CD4-positive, alpha-beta T cell treated with Interleukin-6 for 4 hours (primary cell): ENCODE data around the gene BDH1.
"Not testable (repeated sequence)": the region's sequence is repeated elsewhere in the genome, so short reads cannot be mapped to it uniquely, and the experiment has no call there.

ENCODE experiments used
- DNase-seq: peaks from one replicate; pipeline ENCODE4 v3.0.0-alpha.2; 2020; ENCODE audit warnings: mixed read lengths

Gene BDH1

DNA sequence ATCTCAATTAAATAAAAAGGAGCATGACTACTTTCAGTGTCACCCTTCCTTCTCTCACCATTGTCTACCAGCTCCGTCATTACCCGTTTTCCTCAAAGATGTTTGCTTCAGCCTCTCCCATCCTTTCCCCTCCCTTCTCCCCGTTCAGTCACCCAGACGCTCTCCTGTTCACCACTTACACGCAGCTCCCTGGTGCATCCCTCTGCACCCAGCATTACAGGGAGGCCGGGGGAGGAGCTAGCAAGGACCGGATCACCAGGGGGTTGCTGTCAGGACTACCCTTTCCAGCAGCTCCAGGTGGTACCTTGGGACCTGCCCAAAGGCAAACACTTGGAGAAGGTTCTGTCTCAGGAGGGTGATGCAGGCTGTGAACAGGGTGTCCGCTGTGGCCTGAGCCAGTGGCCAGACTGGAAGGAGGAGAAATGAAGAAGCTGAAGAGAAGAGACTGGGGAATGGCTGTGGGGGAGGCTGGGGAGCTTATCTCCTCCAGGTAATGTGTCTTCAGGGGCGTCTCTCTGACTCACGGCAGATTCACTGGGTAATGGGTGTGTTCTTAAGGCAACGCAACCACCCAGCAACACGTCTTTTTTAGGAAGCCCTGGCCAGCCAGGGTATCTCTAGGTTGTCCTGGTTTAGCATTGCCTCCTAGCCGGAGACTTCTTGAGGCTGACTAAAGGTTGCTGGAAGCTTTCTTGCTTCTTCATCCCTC is 21.8 kb upstream of the BDH1 start:
- DNase-seq, result no peak

DNA sequence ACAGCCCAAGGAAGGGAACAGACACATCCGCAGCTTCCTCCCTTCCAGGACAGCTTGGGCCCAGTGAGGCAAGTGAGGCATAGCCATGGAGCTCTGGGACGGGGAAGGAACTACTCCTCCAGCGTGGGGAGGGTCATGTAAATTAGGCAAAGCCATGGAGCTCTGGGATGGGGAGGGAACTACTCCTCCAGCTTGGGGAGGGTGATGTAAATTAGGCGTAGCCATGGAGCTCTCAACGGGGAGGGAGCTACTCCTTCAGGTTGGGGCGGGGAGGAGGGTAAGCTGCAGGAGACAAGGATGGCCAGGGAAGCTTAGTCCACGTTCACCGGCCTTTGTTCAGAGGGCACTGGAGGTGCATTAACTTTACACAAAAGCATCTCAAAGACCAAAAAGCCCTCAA is 21.1 kb upstream of the BDH1 start:
- no peak for DNase-seq

DNA sequence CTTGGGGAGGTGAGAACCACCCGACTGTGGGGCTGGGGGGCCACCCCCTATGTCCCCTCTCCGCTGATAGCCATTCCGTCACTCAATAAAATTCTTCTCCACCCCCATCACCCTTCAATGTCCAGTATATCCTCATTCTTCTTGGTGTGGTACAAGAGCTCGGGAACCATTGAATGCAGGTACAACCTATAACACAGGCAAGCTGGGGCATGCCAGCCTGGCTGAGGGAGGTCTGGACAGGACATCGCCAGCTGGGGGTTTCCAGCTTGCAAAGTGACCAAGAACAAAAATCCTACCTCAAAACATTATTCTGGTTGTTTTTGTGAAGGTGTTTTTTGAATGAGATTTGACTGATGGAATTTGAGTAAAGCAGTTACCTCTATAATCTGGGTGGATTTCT is 19.6 kb upstream of the BDH1 start:
- DNase-seq, result no peak

DNA sequence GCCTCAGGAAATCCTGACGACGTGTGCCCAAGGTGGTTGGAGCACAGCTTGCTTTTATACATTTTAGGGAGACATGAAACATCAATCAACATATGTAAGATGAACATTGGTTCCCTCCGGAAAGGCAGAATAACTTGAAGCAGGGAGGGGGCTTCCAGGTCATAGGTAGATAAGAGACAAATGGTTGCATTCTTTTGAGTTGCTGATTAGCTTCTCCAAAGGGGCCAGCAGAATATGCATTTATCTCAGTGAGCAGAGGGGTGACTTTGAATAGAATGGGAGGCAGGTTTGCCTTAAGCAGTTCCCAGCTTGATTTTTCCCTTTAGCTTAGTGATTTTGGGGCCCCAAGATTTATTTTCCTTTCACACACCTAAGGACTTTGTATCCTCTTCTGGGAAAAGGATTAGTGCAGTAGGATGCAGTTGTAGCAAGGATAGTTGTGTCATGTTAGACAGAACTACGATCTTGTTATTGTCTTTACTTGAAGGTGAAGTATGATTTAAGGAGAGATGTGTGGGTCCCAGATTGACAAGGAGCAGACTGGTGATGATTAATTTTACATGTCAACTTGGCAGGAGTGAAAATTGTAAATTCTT is 18.7 kb upstream of the BDH1 start:
- DNase-seq, result not testable (repeated sequence)

DNA sequence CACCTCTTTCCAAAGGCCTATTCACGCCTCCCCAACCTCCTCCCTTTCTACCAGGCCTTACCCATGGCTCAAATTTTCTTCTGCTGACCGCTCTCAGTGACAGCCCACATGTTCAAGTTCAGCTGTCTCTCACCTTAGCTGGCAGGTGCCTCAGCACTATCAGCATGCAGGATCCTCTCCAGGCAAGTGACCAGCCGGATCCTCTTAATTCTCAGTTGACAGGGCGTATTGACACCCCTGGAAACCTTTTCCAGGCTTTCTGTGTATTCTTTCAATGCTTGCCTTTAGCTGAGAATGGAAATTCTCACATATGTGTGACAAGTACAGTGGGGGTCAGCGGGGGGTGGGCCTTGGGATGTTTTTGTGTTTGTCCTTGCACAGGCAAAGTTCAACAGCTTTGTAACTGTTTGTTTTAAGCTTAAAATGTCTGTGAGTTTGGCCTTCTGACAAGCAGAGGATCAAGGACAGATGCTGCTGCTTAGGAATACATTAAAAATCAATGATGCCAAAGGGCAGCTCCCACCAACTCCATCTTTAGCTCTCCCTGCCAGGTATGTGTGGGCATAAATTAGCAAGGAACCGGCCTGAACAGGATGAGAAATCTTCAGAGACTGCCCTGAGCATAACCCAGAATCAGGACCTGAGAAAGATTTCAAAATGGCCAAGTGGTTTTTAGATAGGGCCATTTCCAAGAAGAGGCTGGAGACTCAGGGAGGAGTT is 17.4 kb upstream of the BDH1 start:
- DNase-seq, result no peak

DNA sequence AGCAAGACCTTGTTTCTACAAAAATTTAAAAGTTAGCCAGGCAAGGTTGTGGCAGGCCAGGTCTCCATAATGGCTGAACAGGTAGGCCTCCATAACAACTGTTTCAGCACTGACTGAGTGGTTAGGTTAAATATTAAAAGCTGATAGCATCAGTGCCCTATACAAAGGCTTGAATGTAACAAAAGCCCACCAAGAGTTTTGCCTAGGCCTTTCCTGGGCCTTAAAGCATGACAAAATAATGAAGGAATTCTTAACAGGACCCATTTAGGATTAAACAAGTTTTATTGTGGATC is 16.1 kb upstream of the BDH1 start:
- DNase-seq, result not testable (repeated sequence)

DNA sequence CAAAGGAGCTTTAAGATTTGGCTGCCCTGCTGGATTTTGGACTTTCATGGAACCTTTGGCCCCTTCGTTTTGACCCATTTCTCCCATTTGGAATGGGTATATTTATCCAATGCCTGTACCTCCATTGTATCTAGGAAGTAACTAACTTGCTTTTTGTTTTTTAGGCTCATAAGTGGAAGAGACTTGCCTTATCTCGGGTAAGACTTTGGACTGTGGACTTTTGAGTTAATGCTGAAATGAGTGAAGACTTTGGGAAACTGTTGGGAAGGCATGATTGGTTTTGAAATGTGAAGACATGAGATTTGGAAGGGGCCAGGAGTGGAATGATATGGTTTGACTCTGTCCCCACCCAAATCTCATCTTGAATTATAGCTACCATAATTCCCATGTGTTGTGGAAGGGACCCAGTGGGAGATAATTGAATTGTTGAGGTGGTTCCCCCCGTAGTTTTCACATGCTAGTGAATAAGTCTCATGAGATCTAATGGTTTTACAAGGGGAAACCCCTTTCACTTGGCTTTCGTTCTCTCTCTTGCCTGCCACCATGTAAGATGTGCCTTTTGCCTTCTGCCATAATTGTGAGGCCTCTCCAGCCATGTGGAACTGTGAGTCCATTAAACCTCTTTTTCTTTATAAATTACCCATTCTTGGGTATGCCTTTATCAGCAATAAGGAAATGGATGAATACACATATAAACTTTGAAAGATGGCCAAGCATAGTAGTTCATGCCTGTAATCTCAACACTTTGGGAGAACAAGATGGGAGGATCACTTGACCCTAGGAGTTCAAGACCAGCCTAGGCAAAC is 15.5 kb upstream of the BDH1 start:
- DNase-seq, result not testable (repeated sequence)

DNA sequence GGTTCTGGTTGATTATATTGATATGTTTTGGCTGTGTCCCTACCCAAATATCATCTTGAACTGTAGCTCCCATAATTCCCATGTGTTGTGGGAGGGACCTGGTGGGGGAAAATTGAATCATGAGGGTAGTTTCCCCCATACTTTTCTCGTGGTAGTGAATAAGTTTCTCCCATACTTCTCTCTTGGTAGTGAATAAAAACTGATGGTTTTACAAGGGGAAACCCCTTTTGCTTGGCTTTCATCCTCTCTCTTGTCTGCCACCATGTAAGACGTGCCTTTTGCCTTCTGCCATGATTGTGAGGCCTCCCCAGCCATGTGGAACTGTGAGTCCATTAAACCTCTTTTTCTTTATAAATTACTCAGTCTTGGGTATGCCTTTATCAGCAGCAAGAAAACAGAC is 13.7 kb upstream of the BDH1 start:
- not testable (repeated sequence) for DNase-seq

DNA sequence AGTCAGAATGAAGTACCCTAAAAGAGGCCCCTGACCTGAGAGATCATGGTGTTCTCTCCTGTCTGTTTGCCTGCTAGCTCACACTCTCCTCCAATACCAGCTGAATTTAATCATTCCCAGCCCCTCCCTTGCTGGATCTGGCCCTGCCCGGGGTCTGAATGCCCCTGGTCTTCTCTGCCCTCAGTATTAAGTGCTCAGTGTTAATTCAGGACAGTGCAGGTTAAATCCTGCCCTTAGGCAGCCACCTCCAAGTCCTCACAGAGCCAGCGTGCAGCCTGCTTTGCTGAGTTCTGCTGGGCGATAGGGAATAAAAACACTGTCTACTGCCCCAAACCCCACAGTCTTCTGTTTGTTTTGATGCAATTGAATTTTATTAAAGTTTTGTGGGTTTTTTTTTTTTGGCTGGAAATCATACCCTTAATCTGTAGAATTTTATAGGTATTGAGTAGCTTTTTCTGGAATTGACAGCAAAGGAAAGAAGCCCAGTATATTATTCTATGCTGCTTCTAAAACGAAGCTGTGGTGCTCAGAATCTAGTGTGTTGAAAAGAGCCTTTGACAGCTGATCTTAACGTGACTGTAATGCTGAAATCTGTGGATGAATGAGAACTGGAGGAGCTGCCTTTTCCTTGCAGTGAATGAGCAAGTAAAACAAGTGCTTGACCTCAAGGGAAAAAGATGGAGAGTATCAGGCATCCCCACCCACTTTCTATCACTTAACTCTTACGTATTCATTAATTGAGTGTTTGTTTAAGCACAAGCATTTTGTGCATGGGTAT is 12.3 kb upstream of the BDH1 start:
- no peak for DNase-seq

DNA sequence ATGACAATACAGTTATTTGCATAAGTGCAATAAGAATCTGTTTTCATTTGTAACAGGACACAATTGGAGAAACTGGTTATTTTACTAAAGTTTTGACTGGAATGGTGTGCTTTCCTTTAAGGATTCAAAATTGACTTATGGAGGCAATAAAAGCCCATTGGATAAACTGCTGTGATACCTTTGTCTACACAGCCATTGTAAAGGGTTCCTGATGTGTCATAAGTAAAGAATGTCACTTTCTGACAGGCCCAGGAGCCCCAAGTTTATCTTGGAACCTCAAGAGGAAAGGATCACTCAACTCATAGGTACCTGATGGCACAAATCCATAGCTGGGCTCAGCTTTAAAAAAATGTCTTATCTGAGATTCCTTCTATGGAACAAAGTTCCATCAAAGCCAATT is 10.4 kb upstream of the BDH1 start:
- DNase-seq, result not testable (repeated sequence)

DNA sequence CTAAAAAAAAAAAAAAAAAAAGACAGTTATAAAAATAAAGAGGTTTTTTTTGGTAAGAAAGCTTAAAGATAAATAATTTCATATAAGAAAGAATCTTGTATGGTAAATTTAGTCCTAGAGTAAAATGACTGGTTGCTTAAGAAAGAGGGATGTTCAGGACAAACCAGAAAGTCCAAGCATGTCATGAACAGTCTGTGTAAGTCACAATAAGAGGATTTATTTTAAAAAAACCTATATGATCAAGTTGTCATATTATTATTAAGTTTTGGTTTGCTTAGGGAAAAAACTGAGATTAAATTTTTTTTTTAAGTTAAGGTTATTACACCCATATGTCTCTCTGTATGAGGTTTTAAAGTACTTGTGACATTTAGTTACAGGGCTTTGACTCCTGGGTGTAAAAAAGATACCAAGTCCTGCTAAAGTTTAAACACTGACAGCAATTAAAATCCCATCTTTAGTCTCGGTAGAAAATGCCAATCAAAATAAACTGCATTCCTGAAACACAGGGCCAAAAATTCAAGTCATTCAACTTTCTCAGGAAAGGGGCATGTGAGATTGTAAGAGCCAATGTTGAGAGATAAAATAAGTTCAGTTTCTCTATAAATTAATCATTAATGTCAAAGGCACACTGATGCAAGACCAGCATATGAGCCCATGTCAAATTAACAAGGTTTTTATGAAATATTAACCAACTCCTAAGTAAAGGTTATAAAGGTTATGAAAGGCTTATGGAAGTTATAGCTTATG is 8.5 kb upstream of the BDH1 start:
- DNase-seq, result no peak

DNA sequence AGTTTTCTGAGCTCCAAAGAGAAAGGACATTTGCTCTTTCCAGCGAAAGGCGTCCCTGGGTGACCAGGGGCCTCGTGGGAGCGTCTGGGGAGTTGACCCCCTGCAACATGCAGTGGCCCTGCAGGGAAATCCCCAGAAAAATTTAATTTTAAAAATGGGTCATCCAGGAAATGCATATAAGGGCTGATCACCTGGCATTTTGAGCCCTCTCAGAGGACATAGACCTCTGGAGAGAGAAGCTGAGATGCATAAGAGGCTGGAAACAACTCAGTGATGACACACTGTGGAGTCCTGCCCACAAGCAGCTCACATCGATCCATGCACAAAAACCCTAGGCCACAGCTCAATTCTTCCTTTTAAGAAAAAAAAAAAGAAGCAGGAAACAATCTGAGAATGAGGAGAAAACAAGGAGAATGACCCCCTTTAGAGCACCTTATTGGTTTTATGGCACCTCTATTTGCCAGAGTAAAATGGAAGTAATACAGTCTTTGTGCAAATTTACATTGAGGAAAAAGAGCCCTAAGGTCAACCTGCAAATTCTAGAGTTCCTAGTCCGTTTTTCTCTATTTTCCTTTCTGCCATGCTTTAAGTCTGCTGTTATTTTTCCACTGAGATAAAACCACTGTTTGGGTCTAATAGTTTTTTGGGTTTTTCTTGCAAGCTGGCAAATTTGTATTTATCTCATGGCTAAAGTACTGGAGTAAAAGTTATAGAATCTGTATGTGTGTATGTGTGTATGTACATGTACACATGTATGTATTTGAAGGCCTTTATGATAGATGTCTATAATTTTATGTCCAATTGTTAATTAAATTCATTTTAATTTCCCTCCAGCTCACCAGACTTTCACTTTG is 6.9 kb upstream of the BDH1 start:
- no peak for DNase-seq

DNA sequence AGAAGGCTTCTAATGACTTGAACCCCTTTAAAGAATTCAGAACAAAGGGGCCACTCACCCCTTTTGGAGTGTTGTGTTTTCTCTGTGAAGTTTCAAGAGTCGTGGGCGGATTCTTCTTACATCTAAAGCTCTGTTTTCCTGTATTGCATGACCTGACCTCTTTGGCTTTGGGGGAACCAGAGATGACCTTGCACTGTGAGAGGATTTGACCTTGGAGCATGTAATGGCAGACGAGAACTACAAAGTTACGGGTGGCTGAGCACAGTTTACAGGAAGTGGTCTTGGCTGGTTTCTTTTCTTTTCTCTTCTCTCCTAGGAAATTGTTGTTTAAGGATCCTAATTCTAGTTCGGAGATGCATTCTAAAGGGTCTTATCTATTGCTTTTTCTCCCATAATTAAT is 6.2 kb upstream of the BDH1 start:
- no peak for DNase-seq

DNA sequence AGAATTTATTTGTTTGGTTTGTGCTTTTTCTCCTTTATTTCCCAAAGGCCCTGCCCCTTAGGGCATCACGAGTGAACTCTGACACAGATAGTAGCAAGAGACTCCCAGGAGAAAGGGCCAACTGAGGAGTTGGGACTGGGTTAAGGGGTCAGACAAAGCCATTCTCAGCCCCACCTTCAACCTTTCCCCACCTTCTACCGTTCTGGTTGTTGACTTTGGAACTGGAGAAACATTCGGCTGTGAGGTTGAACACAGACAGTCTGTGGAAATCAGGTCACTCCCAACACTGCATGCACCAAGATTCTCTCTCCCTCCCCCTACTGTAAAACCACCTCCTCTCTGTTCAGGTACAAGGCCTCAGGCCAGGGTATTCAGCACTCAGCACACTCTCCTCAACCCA is 3.9 kb upstream of the BDH1 start:
- DNase-seq, result no peak

DNA sequence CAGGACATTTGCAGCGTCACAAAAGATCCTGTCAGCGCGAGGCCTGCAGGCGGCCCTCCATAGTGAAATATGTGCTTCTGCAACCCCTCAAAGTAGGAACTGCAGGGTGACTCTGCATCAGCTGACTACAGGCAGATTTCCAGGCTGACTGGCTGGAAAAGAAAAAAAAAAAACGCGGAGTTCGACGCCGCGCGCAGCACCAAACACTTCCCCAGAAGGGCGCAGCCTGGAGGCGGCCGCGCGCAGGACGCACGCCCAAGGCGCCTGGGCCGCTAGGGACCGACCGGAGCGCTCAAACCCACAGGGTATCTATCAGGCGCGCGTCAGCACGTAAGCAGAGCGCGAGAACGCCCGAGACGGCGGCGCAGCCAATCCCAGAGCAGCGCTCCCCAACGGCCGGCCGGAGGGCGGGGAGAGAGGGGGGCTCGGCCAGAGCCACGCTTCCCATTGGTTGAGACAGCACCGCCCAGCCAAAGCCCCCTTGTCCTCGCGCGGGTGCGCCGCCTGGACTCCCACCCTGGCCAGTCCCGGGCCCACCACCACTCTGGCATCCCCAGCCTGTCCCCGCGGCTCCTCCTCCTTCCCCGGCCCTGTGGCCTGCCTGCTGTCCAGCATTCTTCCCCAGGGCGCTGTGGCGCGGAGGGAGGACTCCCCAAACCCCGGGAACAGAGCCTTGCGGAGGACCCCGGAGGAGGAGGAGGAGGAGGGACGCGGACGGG is 1.0 kb downstream of the BDH1 start:
- DNase-seq, result peak; percentile 93

DNA sequence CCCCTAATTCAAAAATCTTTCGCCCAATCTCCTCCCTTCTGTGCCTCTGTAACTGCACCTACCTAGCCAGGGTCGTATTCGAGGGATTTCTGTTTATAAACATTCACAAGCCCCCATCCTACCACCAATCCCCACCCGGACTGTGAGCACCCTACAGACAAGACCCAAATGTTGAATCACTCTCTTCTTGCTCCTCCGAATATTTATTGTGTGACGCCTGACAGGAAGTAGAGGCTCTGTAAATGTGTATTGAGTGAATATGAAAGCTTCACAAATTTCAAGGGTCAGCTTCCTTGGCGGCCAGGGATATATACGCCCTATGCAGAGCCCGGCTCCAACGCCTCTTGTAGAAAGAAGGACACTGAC is 1.6 kb downstream of the BDH1 start:
- no peak for DNase-seq

DNA sequence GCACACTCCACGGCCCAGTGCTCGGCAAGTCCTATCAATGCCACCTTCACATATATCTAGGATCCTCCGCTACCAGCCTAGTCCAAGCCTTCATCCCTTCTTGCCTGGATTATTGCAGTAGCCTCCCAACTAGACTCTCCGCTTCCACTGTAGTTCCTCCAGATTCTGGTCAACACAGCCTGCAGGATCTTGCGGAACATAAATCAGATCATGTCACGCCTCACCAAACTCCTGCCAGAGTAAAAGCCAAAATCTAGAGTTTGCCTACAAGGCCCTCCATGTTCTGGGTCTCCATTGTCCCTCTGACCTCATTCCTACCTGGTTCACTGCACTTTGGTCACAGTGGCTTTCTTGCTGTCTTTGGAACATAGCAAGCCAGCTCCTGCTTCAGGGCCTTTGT is 3.6 kb downstream of the BDH1 start:
- DNase-seq, result no peak

DNA sequence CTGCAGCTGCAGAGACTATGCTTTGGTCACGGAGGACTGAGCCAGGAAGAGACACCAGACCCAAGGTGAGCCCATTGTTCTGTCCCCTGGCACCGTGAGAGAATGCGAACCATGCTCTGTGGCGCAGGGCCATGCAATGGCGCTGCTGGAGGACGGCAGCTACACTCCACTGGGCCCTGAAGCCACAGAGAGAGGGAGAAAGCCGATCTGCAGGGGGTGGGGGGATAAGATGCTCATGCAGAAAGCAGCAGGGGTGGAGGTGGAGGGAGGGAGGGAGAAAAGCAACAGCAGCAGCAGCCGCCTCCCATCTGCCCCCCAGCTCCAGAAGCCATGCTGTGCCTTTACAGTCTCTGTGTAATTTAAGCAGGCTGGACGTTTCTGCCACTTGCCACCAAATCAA is 5.3 kb downstream of the BDH1 start:
- no peak for DNase-seq

DNA sequence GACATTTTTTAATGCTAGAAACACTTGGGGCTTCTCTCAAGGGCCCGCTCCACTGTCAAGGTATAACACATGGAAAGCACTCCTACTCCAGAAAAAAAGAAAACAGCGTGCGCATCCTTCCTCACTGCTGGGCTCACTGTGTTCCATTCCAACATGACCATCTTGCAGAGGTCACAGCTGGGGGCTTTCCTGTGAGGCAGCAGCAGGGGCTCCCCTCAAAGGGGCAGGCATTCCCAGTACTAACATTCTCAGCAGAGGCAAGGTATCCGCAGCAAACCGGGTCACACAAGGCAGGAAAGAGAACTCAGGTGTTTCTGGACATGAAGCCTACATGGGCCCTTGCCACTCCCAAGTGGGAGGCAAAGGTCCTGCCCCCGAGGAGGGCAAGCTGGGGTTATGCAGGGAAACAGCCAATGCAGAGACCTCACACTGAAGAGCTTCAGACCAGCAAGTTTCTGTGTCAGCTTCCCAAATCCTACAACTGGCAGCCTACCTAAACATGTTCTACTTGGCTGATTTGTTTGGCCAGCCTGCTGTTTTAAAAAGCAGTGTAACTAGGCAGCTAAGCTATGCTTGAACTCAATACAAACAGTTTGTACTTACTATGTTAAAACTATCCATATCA is 6.4 kb downstream of the BDH1 start:
- DNase-seq, result no peak
